HEK293 (cell line): Measurements from ENCODE around the gene SFN.

Experiments
- CTCF ChIP-seq: fragments of 450-650 bp; formaldehyde crosslinking; IDR thresholded peaks from 2 replicates; pipeline ENCODE4 v1.5.1; 2016; ENCODE audit warnings: missing biosample characterization, missing genetic modification characterization
- HIC1 ChIP-seq: fragments of 450-650 bp; formaldehyde crosslinking; IDR thresholded peaks from 2 replicates; pipeline ENCODE4 v1.5.1; 2016; ENCODE audit warnings: missing biosample characterization, missing genetic modification characterization
- RBAK ChIP-seq: fragments of 450-650 bp; formaldehyde crosslinking; IDR thresholded peaks from 2 replicates; pipeline ENCODE4 v1.5.1; 2016; ENCODE audit warnings: missing biosample characterization, missing genetic modification characterization
- REST ChIP-seq: fragments of 450-650 bp; formaldehyde crosslinking; IDR thresholded peaks from 2 replicates; pipeline ENCODE4 v1.5.1; 2016; ENCODE audit warnings: missing biosample characterization, missing genetic modification characterization
- ZFP41 ChIP-seq: fragments of 450-650 bp; formaldehyde crosslinking; IDR thresholded peaks from 2 replicates; pipeline ENCODE4 v1.5.1; 2016; ENCODE audit warnings: missing biosample characterization, missing genetic modification characterization, borderline replicate concordance
- ZIC2 ChIP-seq: fragments of 450-650 bp; formaldehyde crosslinking; IDR thresholded peaks from 2 replicates; pipeline ENCODE4 v1.5.1; 2016; ENCODE audit warnings: missing biosample characterization, missing genetic modification characterization
- ZNF175 ChIP-seq: fragments of 450-650 bp; formaldehyde crosslinking; IDR thresholded peaks from 2 replicates; pipeline ENCODE4 v1.5.1; 2016; ENCODE audit warnings: missing biosample characterization, missing genetic modification characterization
- ZNF223 ChIP-seq: fragments of 450-650 bp; formaldehyde crosslinking; IDR thresholded peaks from 2 replicates; pipeline ENCODE4 v1.5.1; 2016; ENCODE audit warnings: missing biosample characterization, missing genetic modification characterization
- ZNF518A ChIP-seq: fragments of 450-650 bp; formaldehyde crosslinking; conservative IDR thresholded peaks from 2 replicates; pipeline ENCODE4 v1.5.1; 2016; ENCODE audit warnings: low read depth, missing biosample characterization, missing genetic modification characterization
- ZNF530 ChIP-seq: fragments of 450-650 bp; formaldehyde crosslinking; IDR thresholded peaks from 2 replicates; pipeline ENCODE4 v1.5.1; 2016; ENCODE audit warnings: low read depth, missing biosample characterization, missing genetic modification characterization
- ZNF558 ChIP-seq: fragments of 450-650 bp; formaldehyde crosslinking; IDR thresholded peaks from 2 replicates; pipeline ENCODE4 v1.5.1; 2016; ENCODE audit warnings: missing biosample characterization, missing genetic modification characterization
- ZNF837 ChIP-seq: fragments of 450-650 bp; formaldehyde crosslinking; IDR thresholded peaks from 2 replicates; pipeline ENCODE4 v1.5.1; 2016; ENCODE audit warnings: missing biosample characterization, missing genetic modification characterization
- TF ChIP-seq, protein P1 (sequence below): fragments of 450-650 bp; formaldehyde crosslinking; IDR thresholded peaks from 2 replicates; pipeline ENCODE4 v1.5.1; 2017; ENCODE audit warnings: missing biosample characterization, missing genetic modification characterization
- TF ChIP-seq, protein P2 (sequence below): fragments of 450-650 bp; formaldehyde crosslinking; IDR thresholded peaks from 2 replicates; pipeline ENCODE4 v1.5.1; 2016; ENCODE audit warnings: missing biosample characterization, missing genetic modification characterization

DNA sequence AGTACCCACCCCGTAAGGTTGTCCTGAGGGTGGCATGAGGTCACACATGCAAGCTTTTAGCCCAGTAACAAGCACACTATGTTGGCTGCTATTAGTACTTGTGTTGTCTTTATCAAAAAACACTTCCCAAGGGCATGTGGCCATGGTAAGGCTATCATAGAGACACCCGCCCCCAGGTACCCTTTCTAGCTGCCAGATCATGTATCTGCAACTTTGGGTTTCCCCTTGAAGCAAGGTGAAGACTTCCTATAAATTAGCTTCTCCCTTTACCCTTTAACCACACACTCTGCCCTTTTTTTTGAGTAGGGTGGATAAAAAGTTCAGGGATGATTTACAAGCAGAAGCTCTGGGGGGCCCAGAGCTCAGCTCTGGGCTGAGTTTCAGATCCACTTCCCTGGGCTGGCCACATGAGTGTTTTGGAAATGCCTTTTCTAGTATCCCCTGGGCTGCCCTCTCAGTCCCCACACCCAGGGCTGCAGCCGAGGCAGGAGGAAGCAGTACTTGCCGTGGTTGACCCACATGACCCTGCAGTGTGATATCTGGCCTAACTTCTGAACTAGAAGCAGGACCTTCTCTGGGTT lies 34.4 kb upstream of the SFN start:
- TF ChIP-seq HIC1 (tag by site-specific recombination) (no peak), CTCF (tag by site-specific recombination) (no peak), ZNF223 (no peak), RBAK (tag by site-specific recombination) (no peak), REST (tag by site-specific recombination) (no peak), ZIC2 (tag by site-specific recombination) (no peak), ZNF530 (tag by site-specific recombination) (no peak), ZNF518A (no peak), ZNF175 (no peak), ZNF837 (tag by site-specific recombination) (no peak), ZNF558 (tag by site-specific recombination) (no peak), ZFP41 (tag by site-specific recombination) (no peak)
- TF ChIP-seq, protein P1, sequence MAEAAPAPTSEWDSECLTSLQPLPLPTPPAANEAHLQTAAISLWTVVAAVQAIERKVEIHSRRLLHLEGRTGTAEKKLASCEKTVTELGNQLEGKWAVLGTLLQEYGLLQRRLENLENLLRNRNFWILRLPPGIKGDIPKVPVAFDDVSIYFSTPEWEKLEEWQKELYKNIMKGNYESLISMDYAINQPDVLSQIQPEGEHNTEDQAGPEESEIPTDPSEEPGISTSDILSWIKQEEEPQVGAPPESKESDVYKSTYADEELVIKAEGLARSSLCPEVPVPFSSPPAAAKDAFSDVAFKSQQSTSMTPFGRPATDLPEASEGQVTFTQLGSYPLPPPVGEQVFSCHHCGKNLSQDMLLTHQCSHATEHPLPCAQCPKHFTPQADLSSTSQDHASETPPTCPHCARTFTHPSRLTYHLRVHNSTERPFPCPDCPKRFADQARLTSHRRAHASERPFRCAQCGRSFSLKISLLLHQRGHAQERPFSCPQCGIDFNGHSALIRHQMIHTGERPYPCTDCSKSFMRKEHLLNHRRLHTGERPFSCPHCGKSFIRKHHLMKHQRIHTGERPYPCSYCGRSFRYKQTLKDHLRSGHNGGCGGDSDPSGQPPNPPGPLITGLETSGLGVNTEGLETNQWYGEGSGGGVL = no peak
- TF ChIP-seq, protein P2, sequence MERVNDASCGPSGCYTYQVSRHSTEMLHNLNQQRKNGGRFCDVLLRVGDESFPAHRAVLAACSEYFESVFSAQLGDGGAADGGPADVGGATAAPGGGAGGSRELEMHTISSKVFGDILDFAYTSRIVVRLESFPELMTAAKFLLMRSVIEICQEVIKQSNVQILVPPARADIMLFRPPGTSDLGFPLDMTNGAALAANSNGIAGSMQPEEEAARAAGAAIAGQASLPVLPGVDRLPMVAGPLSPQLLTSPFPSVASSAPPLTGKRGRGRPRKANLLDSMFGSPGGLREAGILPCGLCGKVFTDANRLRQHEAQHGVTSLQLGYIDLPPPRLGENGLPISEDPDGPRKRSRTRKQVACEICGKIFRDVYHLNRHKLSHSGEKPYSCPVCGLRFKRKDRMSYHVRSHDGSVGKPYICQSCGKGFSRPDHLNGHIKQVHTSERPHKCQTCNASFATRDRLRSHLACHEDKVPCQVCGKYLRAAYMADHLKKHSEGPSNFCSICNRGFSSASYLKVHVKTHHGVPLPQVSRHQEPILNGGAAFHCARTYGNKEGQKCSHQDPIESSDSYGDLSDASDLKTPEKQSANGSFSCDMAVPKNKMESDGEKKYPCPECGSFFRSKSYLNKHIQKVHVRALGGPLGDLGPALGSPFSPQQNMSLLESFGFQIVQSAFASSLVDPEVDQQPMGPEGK (tag by site-specific recombination) = no peak
